Measurements from ENCODE around the gene PGS1.

Gene PGS1

DNA sequence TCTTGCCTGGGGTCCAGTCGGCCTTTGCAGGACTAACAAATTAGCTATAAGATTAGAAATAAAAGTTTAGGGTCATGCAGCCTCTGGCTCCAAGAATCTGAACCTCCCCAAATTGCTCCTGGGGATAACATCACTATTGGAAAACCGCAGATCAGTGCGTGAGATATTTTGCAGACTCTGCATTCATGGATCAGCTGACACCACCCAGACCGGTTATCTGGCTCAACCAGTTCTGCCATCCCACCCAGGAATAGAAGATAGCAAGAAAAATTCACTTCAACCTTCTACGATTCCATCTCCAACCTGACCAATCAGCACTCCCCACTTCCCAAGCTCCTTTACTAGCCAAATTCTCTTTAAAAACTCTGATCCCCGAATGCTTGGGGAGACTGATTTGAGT is 4.3 kb upstream of the PGS1 start:
- no peak for DNase-seq
- no peaks in the 10 kb centered on the region for H3K9me3 ChIP-seq (ENCODE audit: control insufficient read depth, low read length)
- no peak overlapping the region for H3K27ac ChIP-seq (ENCODE audit: insufficient read depth, low read length, poor library complexity, severe bottlenecking)
- H3K4me1 ChIP-seq (ENCODE audit: control insufficient read depth, insufficient read depth, low read length, poor library complexity, severe bottlenecking), result peaks cover 8% of the 10 kb centered on the region
- H3K4me3 ChIP-seq (ENCODE audit: insufficient read depth, low read depth, low read length, poor library complexity, severe bottlenecking), result no peak overlapping the region
- no peaks in the 10 kb centered on the region for H3K36me3 ChIP-seq (ENCODE audit: control insufficient read depth, insufficient read depth, low read length)
- H3K27me3 ChIP-seq (replicated peaks; ENCODE audit: control insufficient read depth, insufficient read depth, low read length, poor library complexity, severe bottlenecking), result no peaks in the 10 kb centered on the region

DNA sequence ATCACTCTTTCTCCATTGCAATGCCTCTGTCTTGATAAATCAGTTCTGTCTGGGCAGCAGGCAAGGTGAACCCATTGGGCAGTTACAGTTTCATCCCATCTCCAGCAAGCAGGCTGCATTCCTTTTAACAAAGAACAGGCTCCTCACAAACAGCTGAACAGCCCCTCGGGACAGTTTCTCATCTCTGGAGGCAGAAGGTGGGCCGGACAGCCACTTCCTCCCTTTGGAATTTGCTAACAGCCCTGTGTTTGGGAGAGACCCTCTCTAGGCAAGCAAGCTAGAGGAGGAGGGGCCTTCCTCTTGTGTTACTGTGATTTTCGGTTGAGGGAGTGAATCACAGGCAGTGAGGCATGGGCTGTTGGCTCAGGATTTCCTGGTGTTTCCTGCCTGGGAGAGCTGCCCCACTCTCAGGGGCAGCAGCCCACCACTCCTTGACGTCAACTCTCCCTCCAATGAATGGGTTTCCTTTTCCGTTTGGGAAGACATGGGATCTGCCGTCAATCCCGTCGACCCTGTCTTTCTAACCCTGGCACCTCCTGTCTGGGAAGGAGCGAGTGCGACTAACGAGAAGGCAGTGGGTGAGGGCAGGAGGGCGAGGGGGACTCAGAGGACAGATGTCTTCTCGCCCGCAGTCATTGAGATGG is 3.7 kb upstream of the PGS1 start:
- no peaks in the 10 kb centered on the region for H3K27me3 ChIP-seq (replicated peaks; ENCODE audit: control insufficient read depth, insufficient read depth, low read length, poor library complexity, severe bottlenecking)
- H3K27ac ChIP-seq (ENCODE audit: insufficient read depth, low read length, poor library complexity, severe bottlenecking), result no peak overlapping the region
- no peak overlapping the region for H3K4me3 ChIP-seq (ENCODE audit: insufficient read depth, low read depth, low read length, poor library complexity, severe bottlenecking)
- H3K4me1 ChIP-seq (ENCODE audit: control insufficient read depth, insufficient read depth, low read length, poor library complexity, severe bottlenecking), result peaks cover 13% of the 10 kb centered on the region
- H3K9me3 ChIP-seq (ENCODE audit: control insufficient read depth, low read length), result no peaks in the 10 kb centered on the region
- H3K36me3 ChIP-seq (ENCODE audit: control insufficient read depth, insufficient read depth, low read length), result no peaks in the 10 kb centered on the region
- no peak for DNase-seq

DNA sequence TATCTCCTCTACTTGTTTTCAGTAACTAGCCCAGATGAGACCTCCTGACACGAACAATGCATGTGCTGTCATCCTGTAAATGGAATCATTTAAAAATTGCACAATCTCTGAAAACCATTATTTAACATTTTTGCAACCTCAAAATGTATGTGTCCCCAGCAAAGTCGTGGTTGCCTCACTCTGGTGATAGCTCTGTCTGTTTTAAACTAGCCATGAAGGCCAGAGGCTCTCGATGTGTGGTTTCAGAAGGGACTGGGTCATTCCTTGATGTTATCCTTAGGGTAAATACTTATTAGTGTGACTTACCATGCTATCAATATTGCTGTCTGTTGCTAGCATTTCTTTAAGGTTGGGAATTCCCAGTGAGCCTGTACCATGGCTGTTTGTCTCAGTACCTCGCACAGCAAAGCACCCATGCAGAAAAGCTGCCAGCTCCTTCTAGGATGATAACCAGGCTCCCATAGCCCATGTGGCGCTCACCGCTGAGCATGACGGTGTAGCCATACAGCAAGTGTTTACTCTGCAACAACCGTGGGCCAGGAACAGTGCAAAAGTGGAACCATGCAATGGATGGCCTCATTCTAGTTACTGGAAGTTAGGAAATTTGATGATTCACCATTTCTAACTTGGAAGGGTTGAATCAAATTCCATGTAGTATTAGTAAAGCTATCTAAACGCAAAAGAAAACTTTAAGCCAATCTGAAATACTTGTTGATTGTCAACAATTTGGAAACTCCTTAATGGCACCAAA is 2.9 kb upstream of the PGS1 start:
- H3K27ac ChIP-seq (ENCODE audit: insufficient read depth, low read length, poor library complexity, severe bottlenecking), result no peak overlapping the region
- no peaks in the 10 kb centered on the region for H3K9me3 ChIP-seq (ENCODE audit: control insufficient read depth, low read length)
- no peaks in the 10 kb centered on the region for H3K27me3 ChIP-seq (replicated peaks; ENCODE audit: control insufficient read depth, insufficient read depth, low read length, poor library complexity, severe bottlenecking)
- H3K4me1 ChIP-seq (ENCODE audit: control insufficient read depth, insufficient read depth, low read length, poor library complexity, severe bottlenecking), result peaks cover 14% of the 10 kb centered on the region
- DNase-seq, result no peak
- no peaks in the 10 kb centered on the region for H3K36me3 ChIP-seq (ENCODE audit: control insufficient read depth, insufficient read depth, low read length)
- no peak overlapping the region for H3K4me3 ChIP-seq (ENCODE audit: insufficient read depth, low read depth, low read length, poor library complexity, severe bottlenecking)

DNA sequence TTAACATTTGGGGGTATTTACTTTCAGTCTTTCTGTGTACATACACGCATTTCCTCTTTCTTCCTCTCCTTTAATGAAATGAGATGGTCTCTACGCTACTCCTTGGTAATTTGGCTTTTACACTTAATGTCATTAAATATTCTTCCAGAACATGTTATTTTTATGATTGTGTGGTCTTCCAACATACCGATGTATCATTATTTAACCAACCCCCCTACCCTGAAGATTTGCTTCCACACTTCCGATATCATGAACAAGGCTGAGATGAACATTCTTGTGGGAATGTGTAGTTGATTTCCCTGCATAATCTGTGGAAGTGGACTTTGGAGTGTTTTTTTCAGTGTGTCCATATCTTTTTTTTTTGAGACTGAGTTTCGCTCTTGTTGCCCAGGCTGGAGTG is 2.3 kb upstream of the PGS1 start:
- Histone ChIP-seq H3K4me1 (ENCODE audit: control insufficient read depth, insufficient read depth, low read length, poor library complexity, severe bottlenecking) (peaks cover 16% of the 10 kb centered on the region), H3K4me3 (ENCODE audit: insufficient read depth, low read depth, low read length, poor library complexity, severe bottlenecking) (no peak overlapping the region), H3K27me3 (replicated peaks; ENCODE audit: control insufficient read depth, insufficient read depth, low read length, poor library complexity, severe bottlenecking) (no peaks in the 10 kb centered on the region), H3K9me3 (ENCODE audit: control insufficient read depth, low read length) (no peaks in the 10 kb centered on the region), H3K27ac (ENCODE audit: insufficient read depth, low read length, poor library complexity, severe bottlenecking) (no peak overlapping the region), H3K36me3 (ENCODE audit: control insufficient read depth, insufficient read depth, low read length) (no peaks in the 10 kb centered on the region)
- no peak for DNase-seq

DNA sequence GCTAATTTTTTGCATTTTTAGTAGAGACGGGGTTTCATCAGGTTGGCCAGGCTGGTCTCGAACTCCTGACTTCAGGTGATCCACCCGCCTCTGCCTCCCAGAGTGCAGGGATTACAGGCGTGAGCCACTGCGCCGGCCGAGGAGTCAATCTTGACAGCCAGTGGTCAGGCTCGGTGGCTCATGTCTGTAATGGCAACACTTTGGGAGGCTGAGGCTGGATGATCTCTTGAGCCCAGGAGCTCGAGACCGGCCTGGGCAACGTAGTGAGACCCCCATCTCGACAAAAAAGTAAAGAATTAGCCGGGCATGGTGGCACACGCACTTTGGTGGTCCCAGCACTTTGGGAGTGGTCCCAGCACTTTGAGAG is 608 bp upstream of the PGS1 start:
- peaks cover 27% of the 10 kb centered on the region for H3K4me1 ChIP-seq (ENCODE audit: control insufficient read depth, insufficient read depth, low read length, poor library complexity, severe bottlenecking)
- peak overlapping the region; percentile 85 for H3K4me3 ChIP-seq (ENCODE audit: insufficient read depth, low read depth, low read length, poor library complexity, severe bottlenecking)

DNA sequence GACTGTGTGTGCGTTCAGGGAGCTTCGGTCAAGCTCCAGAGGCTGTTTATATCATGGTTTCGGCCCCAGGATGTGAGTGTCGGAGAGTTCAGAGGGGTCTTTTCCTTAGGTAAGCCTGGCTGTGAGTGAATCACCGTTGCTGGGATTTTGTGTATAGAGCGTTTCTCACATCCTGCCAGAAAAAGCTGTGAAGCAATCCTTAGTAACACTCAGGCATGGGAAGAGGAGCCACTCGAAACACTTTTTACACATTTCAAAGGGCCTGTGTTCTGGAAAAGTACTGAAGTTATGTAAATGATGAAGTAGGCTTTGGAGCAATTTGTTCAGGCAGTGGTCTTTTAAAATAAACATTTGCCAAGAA is 662 bp downstream of the PGS1 start:
- H3K27me3 ChIP-seq (replicated peaks; ENCODE audit: control insufficient read depth, insufficient read depth, low read length, poor library complexity, severe bottlenecking), result no peaks in the 10 kb centered on the region
- H3K36me3 ChIP-seq (ENCODE audit: control insufficient read depth, insufficient read depth, low read length), result no peaks in the 10 kb centered on the region
- DNase-seq, result no peak
- peak overlapping the region; percentile 74 for H3K27ac ChIP-seq (ENCODE audit: insufficient read depth, low read length, poor library complexity, severe bottlenecking)
- no peaks in the 10 kb centered on the region for H3K9me3 ChIP-seq (ENCODE audit: control insufficient read depth, low read length)
- H3K4me1 ChIP-seq (ENCODE audit: control insufficient read depth, insufficient read depth, low read length, poor library complexity, severe bottlenecking), result peaks cover 39% of the 10 kb centered on the region
- peak overlapping the region; percentile 85 for H3K4me3 ChIP-seq (ENCODE audit: insufficient read depth, low read depth, low read length, poor library complexity, severe bottlenecking)

More for the DNA sequence above, 608 bp upstream of the PGS1 start:
- Histone ChIP-seq H3K27ac (ENCODE audit: insufficient read depth, low read length, poor library complexity, severe bottlenecking) (peak overlapping the region; percentile 74), H3K36me3 (ENCODE audit: control insufficient read depth, insufficient read depth, low read length) (no peaks in the 10 kb centered on the region), H3K9me3 (ENCODE audit: control insufficient read depth, low read length) (no peaks in the 10 kb centered on the region), H3K27me3 (replicated peaks; ENCODE audit: control insufficient read depth, insufficient read depth, low read length, poor library complexity, severe bottlenecking) (no peaks in the 10 kb centered on the region)
- no peak for DNase-seq

DNA sequence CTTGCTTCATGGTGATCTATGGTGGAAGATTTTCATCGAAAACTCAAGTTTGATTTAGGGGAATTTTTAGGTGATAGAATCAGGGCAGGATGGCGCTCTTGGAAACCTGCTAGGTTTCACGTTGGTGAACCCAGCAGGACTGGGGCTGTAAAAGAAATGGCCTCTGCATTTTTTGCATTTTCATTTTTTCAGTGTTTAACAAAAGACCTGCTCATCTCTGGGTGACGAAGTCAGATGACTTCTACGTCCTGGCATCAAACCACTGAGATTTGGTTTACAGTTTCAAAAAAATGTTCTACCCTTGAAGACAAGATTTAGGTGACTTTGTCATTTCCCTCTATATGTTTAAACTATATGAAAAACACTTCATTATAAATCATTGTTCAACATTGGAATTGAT is 1.9 kb downstream of the PGS1 start:
- H3K36me3 ChIP-seq (ENCODE audit: control insufficient read depth, insufficient read depth, low read length), result no peaks in the 10 kb centered on the region
- H3K27me3 ChIP-seq (replicated peaks; ENCODE audit: control insufficient read depth, insufficient read depth, low read length, poor library complexity, severe bottlenecking), result no peaks in the 10 kb centered on the region
- DNase-seq, result no peak
- H3K27ac ChIP-seq (ENCODE audit: insufficient read depth, low read length, poor library complexity, severe bottlenecking), result no peak overlapping the region
- H3K4me1 ChIP-seq (ENCODE audit: control insufficient read depth, insufficient read depth, low read length, poor library complexity, severe bottlenecking), result peaks cover 52% of the 10 kb centered on the region
- no peak overlapping the region for H3K4me3 ChIP-seq (ENCODE audit: insufficient read depth, low read depth, low read length, poor library complexity, severe bottlenecking)
- H3K9me3 ChIP-seq (ENCODE audit: control insufficient read depth, low read length), result no peaks in the 10 kb centered on the region

DNA sequence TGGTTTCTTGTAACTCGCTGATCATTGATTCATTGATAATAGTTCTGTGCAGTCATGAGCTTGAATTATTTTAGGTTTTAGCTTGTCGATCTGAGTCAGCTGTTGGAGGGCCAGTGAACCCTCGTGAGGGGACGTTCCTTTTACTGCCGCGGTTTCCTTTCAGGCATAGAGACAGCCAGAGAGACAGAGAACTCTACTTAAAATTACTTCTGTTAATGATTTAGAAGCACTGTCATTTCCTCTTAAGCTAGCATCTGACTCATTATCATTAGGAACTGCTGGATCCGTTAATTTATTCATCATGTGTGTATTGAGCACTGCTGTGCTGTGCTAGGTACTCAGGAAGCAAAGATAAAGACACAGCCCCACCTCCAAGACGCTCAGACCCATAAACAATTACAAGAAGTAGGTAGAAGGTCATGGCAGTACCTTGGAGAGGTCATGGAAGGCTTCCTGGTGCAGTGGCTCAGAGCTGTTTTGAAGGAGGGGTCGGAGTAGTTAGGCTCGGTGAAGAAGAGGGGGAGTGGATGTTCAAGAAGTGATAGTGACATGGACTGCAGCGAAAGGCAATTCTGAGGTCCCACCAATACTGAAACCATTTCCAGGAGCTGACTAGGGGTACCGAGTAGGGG is 3.3 kb downstream of the PGS1 start:
- Histone ChIP-seq H3K4me3 (ENCODE audit: insufficient read depth, low read depth, low read length, poor library complexity, severe bottlenecking) (peak overlapping the region; percentile 23), H3K36me3 (ENCODE audit: control insufficient read depth, insufficient read depth, low read length) (no peaks in the 10 kb centered on the region), H3K27ac (ENCODE audit: insufficient read depth, low read length, poor library complexity, severe bottlenecking) (peak overlapping the region; percentile 55), H3K27me3 (replicated peaks; ENCODE audit: control insufficient read depth, insufficient read depth, low read length, poor library complexity, severe bottlenecking) (no peaks in the 10 kb centered on the region), H3K4me1 (ENCODE audit: control insufficient read depth, insufficient read depth, low read length, poor library complexity, severe bottlenecking) (peaks cover 65% of the 10 kb centered on the region), H3K9me3 (ENCODE audit: control insufficient read depth, low read length) (no peaks in the 10 kb centered on the region)
- peak; percentile 40 to 60 (median 43) for DNase-seq

DNA sequence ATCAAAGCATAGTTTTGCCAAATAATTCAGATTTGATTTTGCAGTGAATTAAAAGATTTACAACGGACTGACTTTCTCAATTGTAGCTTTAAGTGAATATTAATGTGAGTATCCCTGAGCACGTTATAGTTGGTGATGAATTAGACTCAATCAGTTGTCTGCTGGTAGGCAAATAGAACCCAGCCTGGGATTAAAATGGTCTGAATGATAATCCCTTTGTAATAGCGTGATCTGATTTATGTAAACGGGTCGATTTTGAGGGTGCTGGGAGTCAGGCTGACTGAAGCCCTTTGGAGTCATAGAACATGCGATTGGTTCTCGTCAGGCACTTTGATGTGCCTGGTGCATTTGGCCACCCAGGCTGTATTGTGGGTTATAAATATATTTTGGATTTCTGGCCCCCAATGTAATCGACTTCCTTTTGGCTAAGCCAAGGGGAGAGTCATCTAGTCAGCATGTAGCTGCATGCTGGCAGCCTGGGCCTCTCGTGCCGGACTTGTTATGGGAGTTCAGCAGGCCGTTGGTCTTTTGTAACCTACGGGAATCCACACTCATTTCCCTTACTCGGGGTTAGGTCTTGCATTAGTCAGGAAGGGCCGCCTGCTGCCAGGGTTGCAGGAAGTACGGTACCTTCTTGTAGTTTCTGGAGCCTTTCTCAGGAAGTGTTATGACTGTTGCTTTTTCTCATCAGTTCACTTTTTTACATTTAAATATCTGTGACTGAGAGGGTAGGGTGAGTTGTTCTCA is 5.4 kb downstream of the PGS1 start:
- H3K36me3 ChIP-seq (ENCODE audit: control insufficient read depth, insufficient read depth, low read length), result no peaks in the 10 kb centered on the region
- H3K9me3 ChIP-seq (ENCODE audit: control insufficient read depth, low read length), result no peaks in the 10 kb centered on the region
- DNase-seq, result no peak
- peaks cover 71% of the 10 kb centered on the region for H3K4me1 ChIP-seq (ENCODE audit: control insufficient read depth, insufficient read depth, low read length, poor library complexity, severe bottlenecking)
- no peak overlapping the region for H3K4me3 ChIP-seq (ENCODE audit: insufficient read depth, low read depth, low read length, poor library complexity, severe bottlenecking)
- H3K27ac ChIP-seq (ENCODE audit: insufficient read depth, low read length, poor library complexity, severe bottlenecking), result peak overlapping the region; percentile 60
- no peaks in the 10 kb centered on the region for H3K27me3 ChIP-seq (replicated peaks; ENCODE audit: control insufficient read depth, insufficient read depth, low read length, poor library complexity, severe bottlenecking)
